GM19023 (cell line): ENCODE data around the gene SIKE1.
A peak's percentile ranks its signal among the peaks of the same experiment; 100 is the strongest.
"Not testable (repeated sequence)": the region's sequence is repeated elsewhere in the genome, so short reads cannot be mapped to it uniquely, and the experiment has no call there.

Experiments
- ATAC-seq: cut with Tn5 transposase; IDR thresholded peaks from one replicate; pipeline ENCODE4 v1.9.1; 2021; ENCODE audit warnings: mild to moderate bottlenecking, moderate library complexity; ENCODE audit not compliant: unreplicated experiment

SIKE1 gene

GRCh38 chr1:114780344-114781226 is at the start of gene SIKE1:
TSS of gene SIKE1 (minus strand) at chr1:114780685. CDS start at chr1:114780607, 78 bp downstream.
- peak; percentile 99 for ATAC-seq

DNA sequence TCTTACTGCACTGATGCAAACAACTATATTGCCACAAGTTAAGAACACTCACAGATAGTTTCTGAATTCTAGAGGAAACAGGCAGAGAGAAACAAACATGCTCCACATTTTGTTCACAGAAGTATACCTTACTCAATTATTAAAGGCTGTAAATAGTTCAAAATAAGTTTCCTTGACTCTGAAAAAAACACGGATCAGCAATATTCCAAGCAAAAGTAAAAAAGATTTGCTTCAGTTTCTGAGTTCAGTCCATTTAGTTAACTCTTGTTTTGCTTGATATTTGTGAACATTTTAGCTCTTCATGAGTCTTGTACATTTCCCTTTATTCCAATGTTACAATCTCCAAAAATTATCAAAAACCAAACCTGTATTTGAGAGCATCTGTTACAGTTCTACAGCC is 49.6 kb upstream of the SIKE1 start:
- ATAC-seq, result not testable (repeated sequence)

GRCh38 chr1:114828251-114828650 is 47.8 kb upstream of the SIKE1 start:
- ATAC-seq, result no peak

GRCh38 chr1:114821978-114822377 is 41.5 kb upstream of the SIKE1 start:
- ATAC-seq, result no peak

GRCh38 chr1:114820392-114820791 is 39.9 kb upstream of the SIKE1 start:
- no peak for ATAC-seq

GRCh38 chr1:114819869-114820268 is 39.4 kb upstream of the SIKE1 start:
- ATAC-seq, result no peak

GRCh38 chr1:114804449-114804848 is 24.0 kb upstream of the SIKE1 start:
- not testable (repeated sequence) for ATAC-seq

- no peak for ATAC-seq
Measured at GRCh38 chr1:114803001-114803400, 22.5 kb upstream of the SIKE1 start.

DNA sequence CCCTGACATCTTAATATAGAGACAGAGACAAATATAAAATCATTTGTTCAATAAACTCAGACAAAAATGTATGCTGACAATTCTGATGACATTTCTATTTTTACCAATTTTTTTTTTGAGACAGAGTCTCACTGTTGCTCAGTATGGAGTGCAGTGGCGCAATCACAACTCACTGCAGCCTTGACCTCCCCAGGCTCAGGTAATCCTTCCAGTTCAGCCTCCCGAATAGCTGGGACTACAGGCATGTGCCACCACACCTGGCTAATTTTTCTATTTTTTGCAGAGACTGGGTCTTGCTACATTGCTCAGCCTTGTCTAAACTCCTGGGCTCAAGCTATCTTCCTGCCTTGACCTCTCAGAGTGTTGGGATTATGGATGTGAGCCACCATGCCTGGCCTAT is 13.6 kb upstream of the SIKE1 start:
- no peak for ATAC-seq

- not testable (repeated sequence) for ATAC-seq
Measured at GRCh38 chr1:114790581-114790980, 10.1 kb upstream of the SIKE1 start.

DNA sequence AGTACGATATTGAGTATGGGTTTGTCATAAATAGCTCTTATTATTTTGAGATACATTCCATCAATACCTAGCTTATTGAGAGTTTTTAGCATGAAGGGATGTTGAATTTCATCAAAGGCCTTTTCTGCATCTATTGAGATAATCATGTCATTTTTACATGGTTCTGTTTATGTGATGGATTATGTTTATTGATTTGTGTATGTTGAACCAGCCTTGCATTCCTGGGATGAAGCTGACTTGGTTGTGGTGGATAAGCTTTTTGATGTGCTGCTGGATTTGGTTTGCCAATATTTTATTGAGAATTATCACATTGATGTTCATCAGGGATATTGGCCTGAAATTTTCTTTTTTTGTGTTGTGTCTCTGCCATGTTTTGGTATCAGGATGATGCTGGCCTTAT is 6.0 kb upstream of the SIKE1 start:
- ATAC-seq, result not testable (repeated sequence)

DNA sequence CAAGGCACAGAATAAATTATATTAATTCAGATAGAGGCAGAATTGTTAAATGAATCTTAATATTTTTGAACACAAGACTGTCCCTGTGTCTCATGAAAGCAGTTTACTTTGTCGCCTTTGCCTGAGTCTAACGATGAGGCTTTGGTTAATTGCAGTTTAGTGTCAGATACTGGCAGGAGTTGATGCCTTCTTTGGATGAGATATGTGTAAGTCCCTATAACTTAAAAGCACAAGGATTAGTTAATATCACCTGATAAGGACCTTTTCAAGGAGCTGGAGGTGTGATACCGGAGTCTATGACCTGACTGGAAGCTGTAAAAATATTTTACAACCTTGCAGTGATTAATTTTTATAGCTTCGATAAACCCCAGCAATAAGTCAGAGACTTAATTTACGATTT is 2.0 kb upstream of the SIKE1 start:
- ATAC-seq, result no peak

DNA sequence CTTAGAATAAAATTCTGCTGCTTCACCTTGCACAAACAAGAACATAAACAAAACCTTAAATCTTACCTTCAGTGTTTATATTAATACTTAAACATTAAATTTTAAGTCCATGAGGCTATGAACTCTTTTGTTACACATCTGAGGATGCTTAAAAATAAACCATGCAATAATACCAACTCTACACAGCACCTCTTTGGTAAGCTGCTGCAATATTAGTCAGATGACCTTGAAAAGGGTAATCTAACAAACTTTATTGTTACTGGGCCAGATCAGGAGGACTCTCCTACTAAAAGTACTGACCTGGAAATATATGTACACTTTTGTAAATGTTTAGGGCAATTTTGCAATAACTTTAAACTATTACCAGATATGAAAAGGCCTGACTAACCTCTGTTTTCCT is 763 bp downstream of the SIKE1 start:
- ATAC-seq, result no peak

DNA sequence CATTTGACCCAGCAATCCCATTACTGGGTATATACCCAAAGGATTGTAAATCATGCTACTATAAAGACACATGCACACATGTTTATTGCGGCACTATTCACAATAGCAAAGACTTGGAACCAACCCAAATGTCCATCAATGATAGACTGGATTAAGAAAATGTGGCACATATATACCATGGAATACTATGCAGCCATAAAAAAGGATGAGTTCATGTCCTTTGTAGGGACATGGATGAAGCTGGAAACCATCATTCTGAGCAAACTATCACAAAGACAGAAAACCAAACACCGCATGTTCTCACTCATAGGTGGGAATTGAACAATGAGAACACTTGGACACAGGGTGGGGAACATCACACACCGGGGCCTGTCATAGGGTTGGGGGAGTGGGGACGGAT is 3.8 kb downstream of the SIKE1 start:
- ATAC-seq, result not testable (repeated sequence)

DNA sequence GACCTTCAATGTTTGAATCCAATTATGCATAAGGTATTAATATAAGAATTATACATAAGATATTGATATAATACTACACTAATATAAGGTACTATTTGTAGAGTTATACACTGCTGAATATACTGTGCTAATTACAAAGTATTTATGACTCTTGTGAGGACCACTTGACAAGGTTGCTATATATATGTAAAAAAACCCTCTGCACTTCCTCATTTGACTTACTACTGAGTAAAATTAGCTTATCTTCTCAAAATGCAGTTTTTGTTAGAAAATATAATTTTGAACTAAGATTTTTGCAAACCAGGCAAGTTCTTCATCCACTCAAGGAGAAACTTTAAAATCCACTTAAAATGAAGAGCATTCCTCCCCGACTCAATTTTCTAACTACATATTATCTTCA is 8.5 kb downstream of the SIKE1 start:
- no peak for ATAC-seq

DNA sequence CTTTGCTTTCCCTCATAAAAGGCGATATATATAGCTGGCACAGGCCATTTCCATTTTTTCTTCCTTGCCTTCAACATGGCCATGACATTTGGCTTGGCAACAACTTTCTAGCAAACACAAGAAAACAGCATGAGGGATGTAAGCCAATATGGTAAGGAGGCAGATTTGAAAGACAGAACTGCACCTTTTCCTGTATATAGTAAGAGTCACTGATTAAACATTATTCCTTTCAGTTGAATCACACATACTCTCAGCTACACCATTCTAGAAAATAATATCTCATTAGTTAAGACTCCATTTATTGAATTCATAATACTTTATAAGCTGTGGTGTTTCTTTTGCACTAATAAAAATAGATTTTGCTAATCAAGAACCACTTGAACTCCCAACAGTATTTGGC is 9.5 kb downstream of the SIKE1 start:
- ATAC-seq, result no peak

- no peak for ATAC-seq
Measured at GRCh38 chr1:114764689-114765088, 15.8 kb downstream of the SIKE1 start.

DNA sequence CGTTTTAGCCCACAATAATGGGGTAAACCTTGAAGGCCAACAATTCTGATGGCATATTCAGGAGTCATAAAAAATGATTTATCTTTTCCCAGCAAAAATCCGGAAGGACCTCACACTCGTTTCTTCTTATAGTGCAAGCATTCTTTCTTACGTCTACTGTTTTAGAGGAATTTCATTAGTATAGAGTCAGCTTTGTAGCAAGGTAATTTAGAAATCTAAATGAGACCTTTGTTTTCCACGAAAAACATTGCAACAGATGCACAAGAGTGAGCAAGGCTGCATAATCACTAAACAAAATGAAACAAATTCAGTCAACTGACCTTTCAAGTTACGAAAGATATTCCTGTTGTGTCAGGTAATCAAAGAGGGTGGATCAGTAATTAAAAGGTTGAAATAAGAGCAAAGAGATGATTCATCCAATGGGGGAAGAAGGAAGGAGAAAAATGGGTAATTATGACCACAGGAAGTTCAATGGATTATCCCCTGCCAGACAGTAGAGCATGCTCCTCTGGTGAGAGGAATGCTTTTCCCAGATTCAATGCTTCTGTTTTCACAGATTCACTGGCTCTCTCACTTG is 22.1 kb downstream of the SIKE1 start:
- ATAC-seq, result no peak

DNA sequence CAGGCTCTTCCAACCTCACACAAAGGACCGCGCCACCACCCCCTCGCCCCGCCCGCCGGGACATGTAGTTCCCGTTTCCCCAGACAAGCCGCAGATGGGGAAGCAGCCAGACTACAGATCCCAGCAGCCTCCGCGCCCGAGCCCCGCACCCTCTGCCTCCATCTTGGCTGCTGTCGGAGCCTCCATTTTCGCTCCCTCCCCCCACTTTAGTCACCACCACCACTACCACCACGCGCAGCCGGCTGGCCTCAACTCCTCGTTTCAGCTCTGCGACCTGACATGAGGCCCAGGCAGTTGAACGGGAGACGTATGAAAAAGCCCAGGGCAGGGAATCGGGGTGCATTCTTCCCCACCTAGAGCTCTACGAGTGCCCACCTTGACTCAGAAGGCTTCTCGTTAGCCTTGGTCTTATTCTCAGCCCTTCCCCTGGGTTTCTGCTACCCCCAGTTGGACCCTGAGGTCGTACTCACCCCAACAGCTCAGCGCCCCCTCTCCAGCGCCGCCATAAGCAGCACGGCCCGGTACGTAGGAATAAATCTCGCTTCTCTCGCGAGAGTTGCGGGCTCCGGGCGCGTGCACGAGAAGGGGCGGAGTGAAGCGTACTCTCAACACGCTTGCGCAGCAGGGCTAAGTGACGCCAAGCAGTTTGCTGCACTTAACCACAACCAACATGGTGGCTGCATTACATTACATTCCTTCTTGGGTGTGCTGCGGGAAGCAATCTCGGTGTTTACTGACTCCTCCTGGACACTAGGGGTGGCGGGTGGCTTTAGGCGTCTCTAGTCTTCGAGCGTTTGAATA is 22.8 kb downstream of the SIKE1 start, which contains the start of gene CSDE1:
Gene CSDE1, minus strand, starts transcription at position 530 of the 801 bp plus-strand sequence. CDS start 18,094 bp downstream, outside the sequence.
- peak; percentile 85 for ATAC-seq

GRCh38 chr1:114756949-114757454 is 23.5 kb downstream of the SIKE1 start:
- no peak for ATAC-seq
